ENCODE data around the gene NRXN2.

NRXN2 gene

DNA sequence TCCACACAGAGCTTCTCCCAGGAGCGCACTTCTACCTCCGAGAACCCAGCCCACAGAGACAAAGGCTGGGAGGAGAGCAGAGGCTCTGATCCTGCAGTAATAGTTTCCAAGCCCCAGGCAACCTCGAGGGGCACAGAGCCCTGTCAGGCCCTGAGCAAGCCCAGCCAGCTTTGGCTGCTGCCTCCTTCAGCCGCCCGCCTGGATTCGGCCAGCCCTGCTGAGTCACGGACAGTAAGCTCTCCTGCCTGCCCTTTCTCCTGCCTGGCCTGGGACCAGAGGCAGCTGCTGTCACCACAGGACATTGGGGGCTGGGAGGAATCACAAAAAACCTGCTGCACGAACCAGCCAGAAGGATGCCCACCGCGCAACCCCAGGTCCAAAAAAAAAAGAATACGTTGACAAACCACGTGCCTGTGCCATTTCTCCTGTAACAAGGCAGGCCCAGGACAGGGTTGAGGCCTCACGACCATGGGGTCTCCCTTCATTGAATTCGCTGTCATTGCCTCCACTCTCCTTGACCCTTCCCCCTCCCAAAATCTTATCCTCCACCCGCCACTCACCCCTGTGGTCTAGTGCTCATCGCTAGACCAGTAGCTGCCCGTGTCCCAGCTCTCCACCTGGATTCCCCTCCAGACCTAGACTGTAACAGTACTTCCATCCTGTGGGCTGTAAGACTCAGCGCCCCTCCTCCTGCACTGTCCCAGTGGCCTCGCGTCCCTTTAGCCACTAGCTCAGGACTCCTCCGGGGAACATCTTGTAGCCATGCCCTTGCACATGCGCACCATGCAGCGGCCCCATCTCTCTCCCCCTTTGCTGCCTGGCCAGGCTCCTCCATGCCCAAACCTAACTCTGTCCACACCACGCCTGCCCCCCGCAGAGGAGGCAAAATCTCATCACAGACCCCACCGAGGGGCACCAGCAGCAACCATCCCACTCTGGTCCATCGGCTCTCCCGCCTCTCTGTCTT is 139.4 kb downstream of the NRXN2 start:
- DNase-seq = no peak

- no peak for DNase-seq
Measured at GRCh38 chr11:64582885-64583284, 140.1 kb downstream of the NRXN2 start.

DNA sequence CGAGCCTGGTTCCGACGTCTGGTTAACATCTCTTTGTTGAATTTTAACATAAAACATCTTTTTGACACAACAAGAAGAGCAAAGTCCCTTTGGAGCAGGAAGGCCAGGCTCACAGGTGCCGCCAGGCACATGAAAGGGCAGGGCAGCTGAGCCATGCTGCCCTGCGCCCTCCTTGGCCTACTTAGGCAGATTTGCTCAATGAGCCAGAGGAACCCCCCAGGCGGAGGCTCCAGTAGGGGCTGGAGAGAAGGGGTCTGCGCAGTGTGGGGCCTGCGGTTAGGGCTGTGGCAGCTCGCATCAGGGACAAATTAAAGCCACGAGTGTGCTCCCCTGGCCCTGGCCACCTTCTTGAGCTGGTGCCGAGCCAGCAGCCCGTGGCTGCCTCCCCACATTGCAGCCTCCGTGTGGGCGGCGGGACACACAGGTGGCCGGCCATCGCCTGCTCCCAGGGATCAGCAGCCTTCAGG is 141.9 kb downstream of the NRXN2 start:
- DNase-seq = no peak

DNA sequence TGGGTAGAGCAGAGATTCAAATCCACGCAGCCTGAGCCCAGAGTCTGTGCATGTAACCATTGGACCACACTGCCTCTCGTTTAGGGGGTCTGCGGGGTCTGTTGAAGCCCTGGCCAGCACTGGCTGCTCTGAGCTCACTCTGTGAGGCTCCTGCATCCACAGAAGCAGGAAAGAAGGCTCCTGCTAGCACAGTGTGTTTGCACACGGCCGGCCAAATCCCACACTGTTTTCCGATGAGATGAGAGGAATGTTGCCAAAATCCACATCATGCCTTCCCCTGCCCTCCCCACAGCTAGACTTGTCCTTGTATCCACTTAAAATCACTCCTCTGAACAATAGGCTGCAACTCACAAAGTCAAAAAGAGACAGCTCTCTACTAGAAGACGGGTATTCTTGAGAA is 142.6 kb downstream of the NRXN2 start:
- no peak for DNase-seq

DNA sequence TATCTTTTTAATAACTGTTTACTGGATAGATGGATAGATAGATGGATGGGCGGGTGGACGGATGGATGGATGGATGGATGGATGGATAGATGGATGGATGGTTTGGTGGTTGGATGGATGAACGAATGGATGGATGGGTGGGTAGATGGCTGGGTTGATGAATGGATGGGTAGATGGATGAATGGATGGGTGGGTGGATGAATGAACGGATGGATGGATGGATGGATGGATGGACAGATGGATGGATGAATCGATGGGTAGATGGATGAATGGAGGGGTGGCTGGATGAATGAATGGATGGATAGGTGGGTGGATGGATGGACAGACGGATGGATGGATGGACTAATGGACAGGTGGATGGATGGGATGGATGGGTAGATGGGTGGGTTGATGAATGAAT is 145.8 kb downstream of the NRXN2 start:
- no peak for DNase-seq

DNA sequence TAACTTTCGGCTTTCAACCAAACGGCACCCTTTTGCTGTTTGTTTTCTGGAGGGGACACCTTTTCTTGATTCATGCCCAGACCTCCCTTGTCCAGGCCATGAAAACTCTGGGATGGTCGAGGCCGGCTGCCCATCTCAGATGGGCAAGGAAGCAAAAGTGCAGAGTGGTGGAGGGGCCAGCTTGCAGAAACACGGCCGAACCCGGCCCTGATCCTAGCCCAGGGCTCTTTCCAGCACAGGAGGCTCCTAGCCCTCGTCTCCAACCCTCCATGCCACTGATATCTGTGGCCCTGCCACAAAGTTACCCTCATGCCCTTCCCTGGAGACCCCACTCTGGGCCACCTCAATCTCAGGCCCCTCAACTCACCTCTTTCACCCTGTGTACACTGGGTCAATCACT is 150.9 kb downstream of the NRXN2 start:
- no peak for DNase-seq

DNA sequence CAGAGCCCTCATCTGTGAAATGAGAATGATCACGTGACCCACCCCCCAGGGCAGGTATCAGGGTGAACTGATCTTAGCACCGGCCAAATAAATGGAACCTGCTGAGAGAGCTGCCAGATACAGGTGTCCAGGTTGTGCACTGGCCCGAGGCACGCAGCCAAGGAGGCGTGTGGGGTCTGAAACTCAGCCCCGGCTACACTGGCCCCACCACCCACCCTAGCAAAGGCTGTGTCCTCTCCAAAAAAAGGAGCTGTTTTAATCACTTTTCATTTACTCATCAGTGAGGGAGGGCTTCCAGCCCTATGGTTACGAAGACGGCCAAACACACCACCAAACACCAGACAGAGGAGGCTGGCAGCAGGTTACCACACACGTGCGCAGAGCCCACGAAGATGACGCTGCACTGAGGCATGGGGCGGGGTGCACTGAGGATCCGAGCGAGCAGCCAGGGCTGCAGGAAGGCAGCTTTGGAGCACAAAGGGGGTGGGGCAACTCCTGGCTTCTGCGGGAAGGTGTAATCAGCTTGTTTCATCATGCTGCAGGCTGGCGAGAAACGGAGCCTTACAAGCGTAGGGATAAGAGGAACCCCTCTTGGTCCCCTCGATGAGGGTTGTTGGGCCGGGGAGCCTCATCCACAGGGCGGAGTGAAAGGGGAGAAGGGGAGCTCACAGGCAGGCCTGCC is 151.4 kb downstream of the NRXN2 start:
- no peak for DNase-seq

DNA sequence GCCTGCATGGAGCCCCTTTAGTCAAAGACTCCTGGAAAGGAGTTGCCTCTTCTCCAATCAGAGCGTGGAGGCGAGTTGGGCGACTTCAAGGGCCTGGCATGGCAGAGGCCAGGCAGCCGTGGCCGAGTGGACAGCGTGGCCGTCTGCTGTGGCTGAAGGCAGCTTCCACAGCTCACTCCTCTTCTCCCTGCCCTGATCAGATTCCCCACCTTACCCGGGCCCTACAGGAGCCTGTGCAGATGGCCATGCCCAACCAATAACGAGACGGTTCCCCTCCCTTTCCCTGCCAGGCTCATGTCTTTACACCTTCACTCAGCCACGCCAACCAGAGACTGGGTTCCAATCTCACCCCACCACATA is 152.0 kb downstream of the NRXN2 start:
- DNase-seq = no peak

DNA sequence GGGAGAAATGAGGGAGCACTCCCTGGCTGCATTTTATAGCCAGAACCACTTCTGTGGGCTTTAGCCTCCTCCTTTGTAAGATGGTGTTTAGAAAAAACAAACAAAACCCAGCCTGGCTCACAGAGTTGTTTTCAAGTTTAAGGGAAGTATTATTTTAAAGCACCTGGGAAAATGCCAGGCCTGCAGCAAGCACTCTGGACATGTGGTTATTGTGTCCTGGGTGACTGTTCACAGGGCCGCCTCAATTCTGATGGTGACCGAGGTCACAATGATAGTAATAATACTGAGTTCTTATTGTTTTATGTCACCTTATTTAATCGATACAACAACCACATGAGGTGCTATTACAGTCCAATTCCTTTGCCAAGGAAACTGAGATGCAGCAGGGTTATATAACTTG is 152.7 kb downstream of the NRXN2 start:
- no peak for DNase-seq

- no peak for DNase-seq
Measured at GRCh38 chr11:64569300-64569970, 153.6 kb downstream of the NRXN2 start.

DNA sequence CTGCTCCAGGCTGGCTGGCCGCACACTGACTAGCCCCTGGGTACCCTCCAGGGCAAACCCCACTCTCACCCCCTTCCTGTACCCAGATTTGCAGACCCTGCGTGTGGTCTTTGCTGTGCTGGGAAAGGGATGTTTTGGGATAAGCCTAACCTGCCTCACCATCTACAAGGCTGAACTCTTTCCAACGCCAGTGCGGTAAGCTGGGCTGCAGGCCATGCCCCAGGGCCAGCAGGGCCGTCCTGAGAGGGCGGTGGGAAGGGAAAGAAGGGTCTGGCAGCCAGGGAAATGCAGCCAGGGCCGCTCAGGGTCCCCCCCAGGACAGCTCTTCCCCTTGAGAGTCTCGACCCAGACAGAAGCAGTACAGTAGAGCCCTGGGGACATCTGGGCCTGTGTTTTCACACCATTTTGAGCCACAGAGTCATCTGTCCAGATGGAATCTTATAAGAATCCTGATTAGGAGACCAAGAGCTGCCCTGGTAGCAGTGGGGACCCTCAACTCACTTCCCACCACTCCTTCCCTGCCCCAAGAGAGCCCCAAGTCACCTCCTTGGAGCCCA is 154.3 kb downstream of the NRXN2 start:
- DNase-seq = no peak

DNA sequence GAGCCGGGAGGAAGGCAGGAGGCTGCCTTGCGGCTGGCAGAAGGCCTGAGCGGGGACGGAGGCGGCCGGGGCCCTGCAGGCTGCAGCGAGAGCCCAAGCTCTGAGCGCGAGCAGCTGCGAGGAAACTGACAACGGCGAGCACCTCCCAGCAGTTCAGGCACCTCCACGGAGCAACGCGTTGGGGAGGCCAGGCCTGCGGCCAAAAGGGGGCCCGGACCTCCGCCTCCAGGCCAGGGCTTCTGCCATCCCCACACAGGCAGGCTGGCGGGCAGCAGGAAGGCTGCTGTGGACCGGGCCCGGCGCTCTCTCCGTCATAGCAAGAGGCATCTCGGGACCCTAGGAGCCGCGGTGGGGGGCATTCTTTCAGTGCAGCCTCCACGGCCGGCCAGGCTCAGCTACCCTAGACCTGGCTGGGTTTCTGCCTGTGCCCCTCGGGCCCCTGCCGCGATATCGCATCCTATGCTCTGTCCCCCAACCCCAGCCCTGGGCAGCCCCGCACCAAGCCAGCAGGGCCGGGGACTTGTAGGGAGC is 154.9 kb downstream of the NRXN2 start:
- DNase-seq = no peak

DNA sequence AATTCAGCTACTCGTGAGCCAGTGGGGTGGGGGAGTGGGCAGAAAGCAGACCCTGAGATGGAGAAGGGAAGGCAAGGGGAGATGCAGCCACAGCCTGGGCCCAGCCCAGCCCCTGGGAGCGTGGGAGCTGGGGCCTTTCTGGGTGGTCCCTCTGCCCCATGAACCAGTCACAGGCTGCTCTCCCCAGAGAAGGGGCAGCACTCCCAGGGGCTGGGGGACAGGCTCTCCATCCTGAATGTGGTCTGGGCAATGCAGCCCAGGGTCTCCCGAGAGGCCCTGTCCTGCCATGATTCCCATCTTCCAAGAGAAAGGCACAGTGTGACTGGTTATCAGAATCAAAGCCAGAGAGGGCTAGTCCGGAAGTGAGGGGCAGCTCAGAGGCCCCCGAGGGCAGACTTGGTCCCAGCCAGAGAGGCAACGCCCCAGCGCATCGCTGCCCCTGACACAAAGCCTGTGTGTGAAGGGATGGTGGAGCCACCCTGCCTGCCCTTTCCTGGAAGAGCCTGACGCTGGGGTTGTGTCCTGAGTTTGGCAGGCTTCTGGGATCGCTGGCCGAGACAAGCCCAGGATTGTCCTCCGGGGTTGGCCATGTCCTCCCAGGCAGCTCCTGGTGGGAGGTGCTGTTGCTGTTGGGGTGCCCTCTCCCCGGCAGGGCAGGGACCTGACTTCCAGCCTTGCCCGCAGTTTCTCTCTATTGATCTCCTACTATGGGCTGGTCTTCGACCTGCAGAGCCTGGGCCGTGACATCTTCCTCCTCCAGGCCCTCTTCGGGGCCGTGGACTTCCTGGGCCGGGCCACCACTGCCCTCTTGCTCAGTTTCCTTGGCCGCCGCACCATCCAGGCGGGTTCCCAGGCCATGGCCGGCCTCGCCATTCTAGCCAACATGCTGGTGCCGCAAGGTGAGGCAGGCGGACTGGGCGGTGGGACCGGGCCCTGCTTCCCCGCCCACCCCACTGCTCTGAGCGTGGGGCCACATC is 155.8 kb downstream of the NRXN2 start:
- no peak for DNase-seq

DNA sequence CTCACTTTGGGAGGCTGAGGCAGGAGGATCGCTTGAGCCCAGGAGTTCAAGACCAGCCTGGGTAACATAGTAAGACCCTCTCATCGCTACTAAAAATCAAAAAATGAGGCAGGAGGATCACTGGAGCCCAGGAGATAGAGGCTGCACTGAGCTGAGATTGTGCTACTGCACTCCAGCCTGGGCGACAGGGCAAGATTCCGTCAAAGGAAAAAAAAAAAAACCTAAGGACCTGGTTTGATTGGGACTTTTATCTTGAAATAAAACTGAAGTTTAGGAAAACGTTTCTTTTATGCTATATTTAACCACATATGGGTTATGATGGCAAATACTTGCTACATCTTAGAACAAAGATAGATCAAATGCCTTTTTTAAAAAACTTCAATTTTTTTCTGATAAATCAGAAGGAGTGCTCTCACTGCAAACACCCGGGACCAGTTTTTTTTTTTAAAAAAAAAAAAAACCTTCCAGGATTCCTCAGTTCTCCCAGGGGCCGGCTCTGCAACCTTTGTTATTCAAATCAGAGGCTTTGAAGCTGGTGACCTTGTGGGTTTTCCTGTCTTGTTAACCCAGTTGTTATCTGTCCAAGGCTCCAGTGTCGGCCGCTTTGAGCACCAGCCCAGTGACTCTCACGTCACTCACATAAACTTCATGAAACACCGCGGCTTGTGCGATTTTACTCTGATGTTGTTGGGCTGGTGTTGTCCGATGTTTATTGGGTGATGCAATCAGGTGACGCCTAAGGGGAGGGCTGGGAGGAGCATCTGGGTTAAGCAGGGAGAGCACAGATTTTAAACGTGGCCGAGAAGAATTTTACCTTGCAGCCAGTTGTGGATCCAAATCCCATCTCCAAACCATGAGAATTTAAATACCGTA is 156.7 kb downstream of the NRXN2 start:
- no peak for DNase-seq

DNA sequence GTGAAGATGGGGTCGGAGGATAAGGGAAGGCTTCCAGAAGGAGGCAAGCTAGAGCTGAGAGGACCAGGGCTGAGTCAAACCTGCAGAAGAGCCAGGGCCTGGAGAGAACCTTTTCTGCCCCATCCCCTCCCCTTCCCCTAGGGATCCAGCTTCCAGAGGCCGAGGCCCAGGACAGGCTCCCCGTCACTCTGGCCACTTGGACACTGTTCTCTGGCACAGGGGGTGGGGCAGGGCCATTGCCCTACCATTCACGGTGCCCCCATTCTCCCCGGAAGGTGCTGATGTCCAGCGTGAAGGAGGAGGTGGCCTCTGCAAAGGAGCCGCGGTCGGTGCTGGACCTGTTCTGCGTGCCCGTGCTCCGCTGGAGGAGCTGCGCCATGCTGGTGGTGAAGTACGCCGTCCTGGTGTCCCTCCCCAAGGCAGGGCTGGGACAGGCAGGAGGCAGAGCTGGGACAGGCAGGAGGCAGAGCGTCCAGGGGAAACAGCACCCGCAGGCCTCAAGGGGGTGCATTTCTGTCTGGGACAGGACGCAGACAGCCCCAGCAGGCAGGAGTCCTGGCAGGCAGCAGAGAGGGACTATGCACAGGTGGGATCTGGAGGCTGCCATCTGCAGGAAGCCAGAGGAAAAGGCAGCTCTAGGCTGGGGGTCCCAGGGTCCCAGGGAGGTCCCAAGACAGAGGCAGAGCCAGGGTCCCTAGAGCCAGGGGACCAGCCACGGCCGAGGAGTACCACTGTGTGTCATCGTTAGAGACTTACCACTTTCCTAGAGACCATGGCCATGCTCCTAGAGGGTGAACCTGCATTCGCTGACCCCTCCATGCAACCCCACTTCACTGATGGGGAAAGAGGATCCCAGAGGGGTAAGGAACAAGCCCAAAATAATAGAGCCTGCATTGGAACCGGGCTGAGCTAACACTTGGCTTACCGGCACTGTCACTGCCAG is 157.8 kb downstream of the NRXN2 start:
- no peak for DNase-seq

- DNase-seq = no peak
Measured at GRCh38 chr11:64564419-64564818, 158.6 kb downstream of the NRXN2 start.

- DNase-seq = no peak
Measured at GRCh38 chr11:64563966-64564365, 159.0 kb downstream of the NRXN2 start.

GRCh38 chr11:64562723-64563351 is 160.2 kb downstream of the NRXN2 start:
- DNase-seq = no peak
